ENCODE data around the gene GPR50. TPM values are rescaled to one million over a fixed set of nuclear protein-coding genes. Genes with fewer than 3 reads are reported as not detected.

Gene GPR50
- polyA plus RNA-seq, 1 donor from 2014 or later, result not detected

GRCh38 chrX:151181088-151181487, 4.7 kb downstream of the GPR50 start:
- H3K27me3 Mint-ChIP-seq, result peaks cover 19% of the 10 kb centered on the region
- H3K9me3 Mint-ChIP-seq, result peaks cover 0 to 1% (median 1%) of the 10 kb centered on the region in 3 donors
- no peak overlapping the region for H3K4me3 Mint-ChIP-seq

GRCh38 chrX:151183233-151183753, 6.9 kb downstream of the GPR50 start:
- peaks cover 2 to 8% (median 4%) of the 10 kb centered on the region in 3 donors for H3K4me1 Mint-ChIP-seq
- no peak overlapping the region for H3K4me3 Mint-ChIP-seq
- no peaks in the 10 kb centered on the region for H3K36me3 Mint-ChIP-seq
- peaks cover 0 to 1% (median 1%) of the 10 kb centered on the region in 3 donors for H3K9me3 Mint-ChIP-seq
- H3K27ac Mint-ChIP-seq, result no peak overlapping the region
- peaks cover 15% of the 10 kb centered on the region for H3K27me3 Mint-ChIP-seq

More at GRCh38 chrX:151181088-151181487, 4.7 kb downstream of the GPR50 start:
- H3K36me3 Mint-ChIP-seq, result no peaks in the 10 kb centered on the region
- H3K4me1 Mint-ChIP-seq, result peaks cover 4 to 9% (median 5%) of the 10 kb centered on the region in 3 donors
- no peak overlapping the region for H3K27ac Mint-ChIP-seq

- Mint-ChIP-seq H3K36me3 (no peaks in the 10 kb centered on the region), H3K27me3 (peaks cover 10% of the 10 kb centered on the region), H3K4me3 (no peak overlapping the region), H3K27ac (no peak overlapping the region), H3K4me1 (peaks cover 0 to 4% (median 2%) of the 10 kb centered on the region in 3 donors), H3K9me3 (peaks cover 0 to 1% (median 1%) of the 10 kb centered on the region in 3 donors)
Measured at GRCh38 chrX:151183912-151184565, 7.7 kb downstream of the GPR50 start.

GRCh38 chrX:151184705-151185104, 8.3 kb downstream of the GPR50 start:
- peaks cover 0 to 3% (median 2%) of the 10 kb centered on the region in 3 donors for H3K4me1 Mint-ChIP-seq
- H3K27me3 Mint-ChIP-seq, result peaks cover 11% of the 10 kb centered on the region
- H3K9me3 Mint-ChIP-seq, result peaks cover 0 to 1% (median 0%) of the 10 kb centered on the region in 3 donors
- no peak overlapping the region for H3K27ac Mint-ChIP-seq
- no peak overlapping the region for H3K4me3 Mint-ChIP-seq
- H3K36me3 Mint-ChIP-seq, result no peaks in the 10 kb centered on the region

GRCh38 chrX:151206871-151207270, 30.5 kb downstream of the GPR50 start:
- H3K27me3 Mint-ChIP-seq, result peaks cover 1% of the 10 kb centered on the region
- no peak overlapping the region for H3K27ac Mint-ChIP-seq
- no peak overlapping the region for H3K4me3 Mint-ChIP-seq
- H3K4me1 Mint-ChIP-seq, result no peaks in the 10 kb centered on the region
- H3K9me3 Mint-ChIP-seq, result peaks cover 3 to 6% (median 3%) of the 10 kb centered on the region in 3 donors
- H3K36me3 Mint-ChIP-seq, result no peaks in the 10 kb centered on the region

- Mint-ChIP-seq H3K36me3 (no peaks in the 10 kb centered on the region), H3K27ac (no peak overlapping the region), H3K9me3 (peaks cover 0 to 2% (median 2%) of the 10 kb centered on the region in 3 donors), H3K4me3 (no peak overlapping the region), H3K4me1 (peaks cover 0 to 2% (median 0%) of the 10 kb centered on the region in 3 donors), H3K27me3 (peaks cover 7% of the 10 kb centered on the region)
Measured at GRCh38 chrX:151225843-151226242, 49.5 kb downstream of the GPR50 start.

GRCh38 chrX:151226941-151227340, 50.6 kb downstream of the GPR50 start:
- no peaks in the 10 kb centered on the region for H3K36me3 Mint-ChIP-seq
- peaks cover 0 to 2% (median 2%) of the 10 kb centered on the region in 3 donors for H3K9me3 Mint-ChIP-seq
- H3K4me3 Mint-ChIP-seq, result no peak overlapping the region

GRCh38 chrX:151227627-151228026, 51.2 kb downstream of the GPR50 start:
- H3K27me3 Mint-ChIP-seq, result peaks cover 7% of the 10 kb centered on the region
- H3K4me1 Mint-ChIP-seq, result peaks cover 0 to 2% (median 0%) of the 10 kb centered on the region in 3 donors
- no peak overlapping the region for H3K27ac Mint-ChIP-seq
- H3K4me3 Mint-ChIP-seq, result no peak overlapping the region
- H3K36me3 Mint-ChIP-seq, result no peaks in the 10 kb centered on the region
- H3K9me3 Mint-ChIP-seq, result peaks cover 0 to 4% (median 2%) of the 10 kb centered on the region in 3 donors

More at GRCh38 chrX:151226941-151227340, 50.6 kb downstream of the GPR50 start:
- Mint-ChIP-seq H3K27me3 (peaks cover 7% of the 10 kb centered on the region), H3K27ac (no peak overlapping the region), H3K4me1 (peaks cover 0 to 2% (median 0%) of the 10 kb centered on the region in 3 donors)

GRCh38 chrX:151228935-151229334, 52.6 kb downstream of the GPR50 start:
- Mint-ChIP-seq H3K27me3 (peaks cover 5% of the 10 kb centered on the region), H3K4me1 (peaks cover 0 to 2% (median 0%) of the 10 kb centered on the region in 3 donors), H3K27ac (no peak overlapping the region), H3K4me3 (no peak overlapping the region), H3K36me3 (no peaks in the 10 kb centered on the region), H3K9me3 (peaks cover 0 to 4% (median 2%) of the 10 kb centered on the region in 3 donors)

Other genes starting within 250 kb of the GPR50 start
- gene HMGB3, start 193.2 kb upstream of the GPR50 start, polyA plus RNA-seq, result 5.5 TPM
- gene VMA21, start 220.6 kb downstream of the GPR50 start, polyA plus RNA-seq, result 27.5 TPM